Activated gamma-delta T cell treated with anti-CD3 and anti-CD28 coated beads, Interleukin-2, amount 50 U/mL, for 16 hours (primary cell): ENCODE data around the gene SCGB1D1.

Experiments used
- DNase-seq: peaks from one replicate; pipeline ENCODE4 v3.0.0-alpha.2; 2020; ENCODE audit warnings: low read depth

SCGB1D1 gene, protein sequence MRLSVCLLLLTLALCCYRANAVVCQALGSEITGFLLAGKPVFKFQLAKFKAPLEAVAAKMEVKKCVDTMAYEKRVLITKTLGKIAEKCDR

DNA sequence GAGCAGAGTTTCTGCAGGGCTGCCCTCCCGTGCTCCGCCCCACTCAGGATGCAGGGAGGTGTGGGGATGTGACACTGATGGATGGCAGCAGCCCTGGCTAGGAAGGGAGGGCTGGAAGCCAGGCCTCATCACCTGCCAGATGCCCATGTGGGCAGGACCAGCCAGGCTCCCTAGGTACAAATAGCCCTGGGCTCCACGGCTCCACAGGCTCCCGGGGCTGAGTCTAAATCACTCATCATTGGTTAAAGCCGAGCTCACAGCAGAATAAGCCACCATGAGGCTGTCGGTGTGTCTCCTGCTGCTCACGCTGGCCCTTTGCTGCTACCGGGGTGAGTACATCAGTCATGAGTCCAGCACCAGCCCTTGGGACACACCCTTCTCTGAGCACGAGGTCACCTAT, at the start of gene SCGB1D1:
SCGB1D1 (plus strand) TSS at position 206 of the 400 bp plus-strand sequence; CDS start at position 275, 69 bp downstream.
- DNase-seq: no peak

DNA sequence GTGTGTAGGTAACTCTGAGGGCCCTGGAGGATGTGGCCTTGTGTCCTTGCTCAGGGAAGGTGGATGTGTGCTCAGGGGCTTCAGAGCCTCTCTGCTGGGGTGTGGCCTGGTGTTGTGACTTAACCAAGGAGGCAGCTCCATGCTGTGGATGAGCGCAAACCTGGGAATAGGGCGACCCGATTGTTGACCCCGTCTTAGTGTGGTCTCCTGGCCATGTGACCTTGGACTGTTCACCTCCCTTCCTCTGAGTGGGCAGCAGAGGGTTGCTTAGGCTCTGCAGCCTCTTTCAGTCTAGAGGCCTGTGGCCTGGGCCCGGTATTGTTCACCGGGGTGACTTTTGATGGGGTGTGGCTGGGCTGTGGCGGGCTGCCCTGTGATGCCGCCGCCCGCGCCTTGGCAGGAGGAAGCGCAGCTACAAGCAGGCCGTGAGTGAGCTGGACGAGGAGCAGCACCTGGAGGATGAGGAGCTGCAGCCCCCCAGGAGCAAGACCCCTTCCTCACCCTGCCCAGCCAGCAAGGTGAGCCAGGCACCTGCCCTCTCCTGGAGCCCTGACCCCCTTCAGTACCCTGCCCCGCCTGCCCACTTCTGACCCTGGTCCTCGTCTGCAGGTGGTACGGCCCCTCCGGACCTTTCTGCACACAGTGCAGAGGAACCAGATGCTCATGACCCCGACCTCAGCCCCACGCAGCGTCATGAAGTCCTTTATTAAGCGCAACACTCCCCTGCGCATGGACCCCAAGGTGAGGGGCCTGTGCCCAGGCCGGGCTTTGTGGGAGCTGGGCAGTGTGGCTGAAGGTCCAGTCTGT, 49.5 kb upstream of the SCGB1D1 start:
- no peak for DNase-seq

DNA sequence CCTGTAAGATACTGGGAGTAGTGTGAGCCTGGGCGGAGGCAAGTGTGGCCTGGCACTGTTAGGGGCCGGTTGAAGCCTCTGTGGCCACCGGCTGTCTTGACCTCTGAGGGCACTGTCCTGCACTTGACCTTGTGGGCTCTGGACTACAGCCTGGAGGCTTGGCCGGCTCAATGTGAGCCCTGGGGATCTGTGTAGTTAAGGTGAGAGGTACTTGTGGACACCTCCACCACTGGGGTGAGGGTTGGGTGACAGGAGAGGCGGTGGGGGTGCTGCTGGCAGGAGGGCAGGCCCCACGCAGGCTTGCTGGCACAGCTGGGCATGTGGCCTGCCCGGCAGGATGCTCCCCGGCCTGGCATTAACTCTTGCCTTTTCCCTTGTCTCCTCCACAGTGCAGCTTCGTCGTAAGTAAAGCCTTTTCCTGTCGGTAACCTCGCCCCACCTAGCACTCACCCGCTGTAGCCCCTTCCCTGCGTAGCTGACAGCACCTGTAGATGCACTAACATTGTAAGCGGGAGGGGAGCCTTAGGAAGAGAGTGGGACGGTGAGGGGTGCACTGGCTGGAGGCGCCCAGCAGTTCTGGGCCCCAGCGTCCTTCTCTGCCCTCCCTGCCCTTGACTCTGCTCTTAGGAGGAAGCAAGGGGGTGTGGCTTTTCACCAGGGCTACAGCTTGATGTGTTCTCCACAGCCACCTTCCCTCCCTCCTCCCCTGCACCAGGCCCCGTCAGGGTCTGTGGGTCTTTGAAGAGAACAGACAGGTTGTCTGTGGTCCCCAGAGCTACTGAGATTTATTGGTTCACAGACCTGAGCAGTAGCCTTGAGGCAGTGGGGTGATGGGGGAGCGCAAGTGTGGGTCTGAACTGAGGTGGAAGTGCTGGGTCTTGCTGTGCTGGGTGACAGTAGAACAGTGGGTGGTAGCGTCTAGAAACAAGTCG, 48.6 kb upstream of the SCGB1D1 start:
- no peak for DNase-seq

DNA sequence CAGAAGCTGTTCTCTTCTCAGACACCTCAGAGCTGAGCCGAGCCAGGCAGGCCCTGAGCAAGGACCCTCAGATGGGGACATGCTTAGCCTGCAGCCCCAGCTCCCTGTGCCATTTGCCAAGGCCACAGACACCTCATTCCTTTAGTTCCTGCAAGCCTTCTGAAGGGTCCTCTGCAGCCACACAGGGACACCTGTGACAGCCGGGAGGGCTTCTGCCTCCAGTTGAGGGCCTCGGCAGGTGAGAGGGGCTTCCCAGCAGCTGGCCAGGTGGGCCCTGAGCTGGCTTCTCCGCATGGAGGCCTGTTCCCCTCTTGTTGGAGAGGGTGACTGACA, 48.0 kb upstream of the SCGB1D1 start:
- no peak for DNase-seq

DNA sequence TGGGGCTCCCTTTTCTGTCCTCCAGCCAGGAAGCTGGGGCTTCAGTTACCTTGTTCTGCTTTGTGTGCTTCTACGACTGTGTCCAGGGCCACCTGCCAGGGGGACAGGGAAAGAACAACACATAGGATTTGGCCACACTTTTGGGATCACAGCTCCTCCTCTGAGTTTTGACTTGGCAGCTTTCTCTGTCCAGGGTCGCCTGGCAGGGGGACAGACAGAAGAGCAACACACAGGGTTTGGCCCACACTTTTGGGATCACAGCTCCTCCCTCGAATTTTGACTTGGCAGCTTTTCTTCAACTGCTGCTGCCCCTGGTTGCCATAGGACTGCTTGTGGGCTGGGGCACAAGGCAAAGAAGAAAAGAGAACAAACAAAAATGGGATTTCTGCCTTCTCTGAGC, 47.1 kb upstream of the SCGB1D1 start:
- no peak for DNase-seq

DNA sequence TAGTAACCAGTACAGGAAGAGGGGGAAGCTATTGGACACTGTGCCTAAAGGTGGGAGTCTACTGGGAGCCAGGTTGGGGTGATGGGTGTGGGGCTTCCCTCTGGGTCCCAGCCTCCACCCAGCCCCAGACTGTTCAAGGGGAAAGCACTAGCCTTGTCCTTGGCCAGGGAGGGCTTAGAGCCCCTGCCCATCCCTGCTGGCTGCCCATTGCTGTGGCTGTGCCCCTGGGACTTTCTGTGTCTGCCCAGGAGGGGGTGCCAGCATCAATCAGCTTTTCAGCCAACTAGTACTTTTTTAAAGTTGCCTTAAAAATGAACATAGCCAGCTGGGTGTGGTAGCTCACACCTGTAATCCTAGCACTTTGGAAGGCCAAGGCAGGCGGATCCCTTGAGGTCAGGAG, 46.3 kb upstream of the SCGB1D1 start:
- no peak for DNase-seq

DNA sequence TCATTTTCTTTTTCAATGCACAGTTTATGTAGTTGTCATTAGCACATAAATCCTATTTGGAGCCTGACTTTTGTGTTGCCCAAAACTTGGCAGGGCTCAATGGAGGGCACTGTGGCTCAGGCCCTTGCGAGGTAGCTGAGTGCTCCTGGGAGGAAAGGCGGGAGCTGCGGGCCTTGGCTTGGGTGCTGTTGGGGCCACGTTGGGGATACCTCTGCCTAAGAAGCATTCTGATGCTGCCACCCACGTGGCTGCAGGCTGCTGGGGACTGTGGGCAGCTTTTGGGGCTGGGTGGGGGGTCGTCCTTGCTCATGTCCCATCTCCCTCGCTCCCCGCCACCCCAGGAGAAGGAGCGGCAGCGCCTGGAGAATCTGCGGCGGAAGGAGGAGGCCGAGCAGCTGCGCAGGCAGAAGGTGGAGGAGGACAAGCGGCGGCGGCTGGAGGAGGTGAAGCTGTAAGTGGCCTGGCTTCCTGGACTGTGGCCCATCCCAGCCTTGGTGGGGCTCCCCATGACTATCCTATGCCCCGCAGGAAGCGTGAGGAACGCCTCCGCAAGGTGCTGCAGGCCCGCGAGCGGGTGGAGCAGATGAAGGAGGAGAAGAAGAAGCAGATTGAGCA, 45.3 kb upstream of the SCGB1D1 start:
- DNase-seq: no peak

DNA sequence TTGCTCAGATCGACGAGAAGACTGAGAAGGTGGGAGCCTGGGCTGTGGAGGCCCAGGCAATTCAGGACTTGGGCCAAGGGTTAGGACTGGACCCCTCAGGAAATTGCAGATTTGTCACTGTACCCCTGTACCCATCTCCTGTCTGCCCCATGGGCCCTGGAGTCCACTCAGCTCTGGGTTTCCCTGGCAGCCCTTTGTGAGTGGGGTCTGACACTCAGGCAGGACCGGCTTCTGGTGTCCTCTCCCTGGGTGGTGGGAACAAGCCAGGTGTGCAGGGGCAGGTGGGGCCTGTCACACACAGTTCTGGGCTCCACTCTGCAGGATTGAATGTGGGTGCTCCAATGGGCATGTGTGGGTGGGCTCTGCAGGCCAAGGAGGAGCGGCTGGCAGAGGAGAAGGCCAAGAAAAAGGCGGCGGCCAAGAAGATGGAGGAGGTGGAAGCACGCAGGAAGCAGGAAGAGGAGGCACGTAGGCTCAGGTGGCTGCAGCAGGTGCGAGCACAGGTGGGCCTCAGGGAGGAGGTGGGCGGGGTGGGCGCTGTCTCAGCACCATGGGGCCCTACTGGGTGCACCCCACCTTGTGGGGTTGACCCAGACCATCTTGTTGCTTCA, 44.6 kb upstream of the SCGB1D1 start:
- no peak for DNase-seq

DNA sequence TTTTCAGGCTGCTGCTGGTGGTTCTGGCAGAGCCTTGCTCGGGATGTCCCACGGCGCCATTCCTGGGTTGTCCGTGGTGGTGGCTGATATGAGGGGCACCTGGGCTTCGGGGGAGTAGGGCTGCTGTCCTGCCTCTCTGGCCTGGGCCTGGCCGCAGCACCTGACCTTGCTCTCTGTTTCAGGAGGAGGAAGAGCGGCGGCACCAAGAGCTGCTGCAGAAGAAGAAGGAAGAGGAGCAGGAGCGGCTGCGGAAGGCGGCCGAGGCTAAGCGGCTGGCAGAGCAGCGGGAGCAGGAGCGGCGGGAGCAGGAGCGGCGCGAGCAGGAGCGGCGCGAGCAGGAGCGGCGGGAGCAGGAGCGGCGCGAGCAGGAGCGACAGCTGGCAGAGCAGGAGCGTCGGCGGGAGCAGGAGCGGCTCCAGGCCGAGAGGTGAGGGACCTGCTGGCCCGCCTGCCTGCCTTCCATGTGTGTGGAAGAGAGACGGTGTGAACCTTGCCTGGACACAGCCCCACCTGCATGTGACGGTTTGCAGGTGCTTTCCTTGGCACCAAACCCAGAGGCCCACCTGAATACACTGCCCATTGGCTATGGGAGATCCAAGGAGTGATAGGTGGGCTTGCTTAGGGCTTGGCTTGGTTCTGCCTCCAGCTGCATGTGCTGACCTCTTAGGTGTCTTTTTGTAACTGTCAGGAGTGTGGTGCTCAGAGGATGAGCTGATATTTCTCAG, 43.4 kb upstream of the SCGB1D1 start:
- no peak for DNase-seq

DNA sequence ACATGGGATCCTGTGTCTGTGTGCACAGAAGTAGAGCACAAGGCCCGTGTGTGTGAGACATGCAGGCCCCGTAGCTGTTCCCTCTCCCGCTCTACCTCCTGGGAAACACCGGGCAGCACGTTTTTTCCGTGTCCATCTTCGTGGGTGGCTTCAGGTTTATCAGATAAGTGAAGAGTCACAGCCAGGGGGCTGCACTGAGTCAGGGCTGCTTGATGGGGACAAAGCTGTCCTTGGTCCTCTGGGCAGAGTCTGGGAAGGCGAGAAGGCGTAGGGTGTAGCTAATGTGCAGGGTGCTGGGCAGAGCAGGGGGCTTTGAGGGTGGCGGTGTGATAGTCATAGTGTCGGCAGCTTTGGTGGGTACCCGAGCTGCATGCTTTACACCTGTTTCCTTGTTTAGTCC, 42.5 kb upstream of the SCGB1D1 start:
- no peak for DNase-seq

DNA sequence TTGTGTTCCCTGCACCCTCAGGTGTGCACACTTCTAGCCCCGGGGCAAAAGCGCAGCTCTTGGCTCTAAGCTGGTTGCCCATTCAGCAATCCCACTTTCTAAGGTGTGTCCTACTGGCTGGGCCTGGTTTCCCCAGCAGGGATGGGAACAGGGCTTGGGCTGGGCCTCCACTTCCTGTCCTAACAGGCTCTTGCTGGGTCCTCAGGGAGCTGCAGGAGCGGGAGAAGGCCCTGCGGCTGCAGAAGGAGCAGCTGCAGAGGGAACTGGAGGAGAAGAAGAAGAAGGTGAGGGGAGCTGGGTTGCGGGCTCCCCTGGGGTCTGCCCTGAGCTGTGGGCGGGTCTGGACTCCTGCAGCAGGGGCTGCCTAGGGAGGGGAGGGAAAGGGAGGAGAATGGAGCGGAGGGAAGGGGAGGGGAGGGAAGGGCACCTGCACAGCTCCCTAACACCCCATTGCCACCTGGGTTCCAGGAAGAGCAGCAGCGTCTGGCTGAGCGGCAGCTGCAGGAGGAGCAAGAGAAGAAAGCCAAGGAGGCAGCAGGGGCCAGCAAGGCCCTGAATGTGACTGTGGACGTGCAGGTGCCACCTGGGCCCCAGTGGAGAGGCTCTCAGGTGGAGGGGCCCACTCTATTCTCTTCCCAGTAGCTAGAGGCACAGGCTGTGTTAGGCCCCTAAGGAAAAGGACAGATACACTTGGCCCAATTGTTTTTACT, 41.6 kb upstream of the SCGB1D1 start:
- DNase-seq: no peak

DNA sequence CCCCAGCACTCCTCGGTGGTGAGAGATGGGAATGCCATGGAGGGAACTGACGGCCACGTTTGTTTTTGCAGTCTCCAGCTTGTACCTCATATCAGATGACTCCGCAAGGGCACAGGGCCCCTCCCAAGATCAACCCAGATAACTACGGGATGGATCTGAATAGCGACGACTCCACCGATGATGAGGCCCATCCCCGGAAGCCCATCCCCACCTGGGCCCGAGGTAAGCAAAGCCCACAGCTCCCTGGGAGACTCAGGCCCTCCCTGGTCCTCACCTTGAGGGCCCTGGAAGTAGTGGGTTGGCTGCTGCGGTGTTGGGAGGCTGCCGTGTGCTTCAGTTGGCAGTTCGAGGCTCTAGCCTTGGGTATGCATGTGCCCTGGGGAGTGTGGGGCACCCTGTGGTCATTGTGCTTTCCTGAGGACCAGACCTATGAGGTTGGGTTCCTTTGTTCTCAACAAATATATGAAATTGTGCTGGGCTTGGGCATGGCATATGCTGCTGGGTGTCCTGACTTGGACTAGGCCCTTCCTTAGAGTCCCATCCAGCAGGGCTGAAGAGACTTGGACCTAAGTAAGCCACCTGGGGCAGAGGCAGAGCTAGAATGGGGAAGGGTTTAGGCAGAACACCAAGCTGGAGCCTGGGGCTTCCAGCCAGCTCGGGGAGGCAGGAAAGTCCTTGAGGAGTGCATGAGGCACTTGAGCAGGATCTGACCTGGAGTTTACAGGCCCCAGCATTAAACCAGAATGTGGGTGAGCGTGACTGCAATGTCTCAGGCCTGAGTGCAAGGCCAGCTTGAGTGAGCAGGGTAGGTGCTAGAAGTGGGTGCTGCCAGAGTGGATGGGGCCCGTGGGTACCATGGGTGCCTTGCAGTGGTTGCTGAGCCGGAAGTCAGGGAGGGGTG, 39.8 kb upstream of the SCGB1D1 start:
- DNase-seq: no peak

DNA sequence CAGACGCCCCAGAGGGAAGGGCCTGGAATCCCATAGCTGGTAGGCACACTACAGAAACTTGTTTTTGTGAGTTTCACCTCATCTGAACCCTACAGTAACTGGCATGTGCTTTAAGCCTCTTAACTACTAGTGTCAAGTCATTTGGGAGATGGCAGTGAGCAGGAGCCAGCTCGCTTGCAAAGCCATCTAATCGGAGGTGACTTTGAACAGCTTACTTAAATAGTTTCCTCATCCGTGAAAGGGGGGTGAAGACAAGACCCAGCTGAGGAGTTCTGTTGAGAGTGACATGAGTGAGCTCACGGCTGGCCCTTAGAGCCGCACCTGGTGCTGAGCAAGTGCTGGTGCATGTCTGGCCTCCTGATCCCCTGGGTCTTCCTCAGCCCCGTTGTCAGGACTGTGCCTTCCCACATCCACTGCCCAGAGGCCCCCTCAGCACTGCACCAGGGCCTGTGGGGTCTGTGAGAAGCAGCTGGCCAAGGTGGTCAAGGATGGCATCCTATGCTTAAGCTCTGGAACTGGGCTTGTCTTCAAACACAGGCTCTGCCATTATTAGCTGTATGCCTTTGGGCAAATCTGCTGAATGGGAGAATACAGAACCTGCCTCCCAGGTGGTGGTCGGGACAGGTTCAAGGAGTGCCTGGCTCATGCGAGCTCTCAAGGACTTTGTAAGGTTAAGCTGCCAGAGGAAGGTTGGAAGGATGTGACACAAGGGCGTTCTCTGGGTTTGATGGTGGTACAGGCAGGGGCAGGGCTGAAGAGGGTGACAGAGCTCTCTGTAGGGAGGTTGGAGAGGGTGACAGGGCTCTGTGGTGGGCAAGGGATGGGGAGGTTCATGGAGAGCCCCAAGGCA, 38.9 kb upstream of the SCGB1D1 start:
- DNase-seq: no peak

DNA sequence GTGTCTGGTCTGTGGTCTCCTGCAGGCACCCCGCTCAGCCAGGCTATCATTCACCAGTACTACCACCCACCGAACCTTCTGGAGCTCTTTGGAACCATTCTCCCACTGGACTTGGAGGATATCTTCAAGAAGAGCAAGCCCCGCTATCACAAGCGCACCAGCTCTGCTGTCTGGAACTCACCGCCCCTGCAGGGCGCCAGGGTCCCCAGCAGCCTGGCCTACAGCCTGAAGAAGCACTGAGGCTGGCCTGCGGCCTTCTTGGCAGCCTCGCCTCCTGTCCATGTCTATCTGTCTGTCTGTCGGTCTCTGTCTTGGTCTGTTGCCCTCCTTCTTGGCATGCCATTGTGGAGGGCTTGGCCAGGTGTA, 38.3 kb upstream of the SCGB1D1 start:
- DNase-seq: no peak

DNA sequence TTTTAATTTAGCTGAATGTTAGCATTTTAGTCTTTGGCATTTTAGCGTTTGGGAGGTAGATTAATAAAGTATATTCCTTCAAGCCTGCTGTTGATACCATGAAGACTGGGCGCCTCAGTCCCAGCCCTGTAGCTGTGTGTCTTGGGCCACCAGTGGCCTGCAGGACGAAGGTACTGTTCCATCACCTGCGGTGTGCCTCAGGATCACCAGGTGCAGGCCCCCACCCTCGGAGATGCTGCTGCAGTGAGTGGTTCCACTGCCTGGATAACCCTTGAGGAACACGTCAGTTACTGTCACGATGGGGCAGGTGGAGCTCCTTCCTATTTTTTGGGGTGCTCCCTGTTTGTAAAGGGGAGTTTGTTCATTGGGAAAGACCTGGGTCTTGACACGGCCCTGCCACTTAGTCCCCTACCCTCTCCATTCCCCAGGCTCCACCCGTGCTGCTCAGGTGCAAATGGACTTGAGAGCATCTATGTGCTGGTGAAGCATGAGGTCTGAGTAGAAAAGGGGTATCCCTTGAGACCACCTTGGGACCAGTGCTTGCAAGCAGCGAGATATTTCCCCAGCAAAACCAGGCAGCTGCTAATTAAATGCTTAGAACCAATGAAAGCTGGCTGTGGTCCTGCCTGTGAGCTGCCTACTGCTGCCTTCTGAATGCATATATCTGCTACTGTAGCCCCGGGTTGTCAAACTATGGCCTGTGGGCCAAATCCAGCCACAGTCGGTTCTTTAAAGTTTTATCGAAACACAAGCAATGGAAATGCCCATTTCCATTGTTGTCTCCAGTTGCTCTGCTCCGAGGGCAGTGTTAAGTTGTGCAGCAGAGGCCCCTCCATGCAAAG, 37.5 kb upstream of the SCGB1D1 start:
- no peak for DNase-seq

DNA sequence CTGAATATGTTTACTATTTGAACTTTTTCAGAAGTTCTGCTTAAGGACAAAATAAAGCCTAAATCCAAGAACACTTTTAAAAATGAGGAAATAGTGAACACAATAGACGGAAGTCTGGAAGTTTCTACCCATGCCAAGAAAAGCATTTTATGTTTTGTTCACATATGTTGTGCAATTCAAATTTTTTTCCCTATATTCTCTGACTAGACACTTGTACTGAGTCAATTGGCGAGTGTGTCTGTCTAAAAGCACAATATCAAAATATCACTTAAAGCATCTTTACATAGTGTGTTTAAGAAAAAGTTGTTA, 37.0 kb upstream of the SCGB1D1 start:
- DNase-seq: no peak

DNA sequence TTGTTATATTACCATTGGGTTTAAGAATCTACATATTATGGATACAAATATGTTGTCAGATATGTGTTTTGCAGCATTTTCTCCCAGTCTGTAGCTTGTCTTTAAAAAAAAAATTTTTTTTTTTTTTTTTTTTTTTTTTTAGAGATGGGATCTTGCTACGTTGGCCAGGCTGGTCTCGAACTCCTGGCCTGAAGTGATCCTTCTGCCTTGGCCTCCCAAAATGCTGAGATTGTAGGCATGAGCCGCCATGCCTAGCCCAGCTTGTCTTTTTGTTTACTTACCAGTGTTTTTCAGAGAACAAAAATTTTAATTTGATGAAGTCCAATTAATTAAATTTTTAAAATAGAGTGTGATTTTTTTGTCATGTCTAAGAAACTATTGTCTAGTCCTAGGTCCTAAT, 36.4 kb upstream of the SCGB1D1 start:
- no peak for DNase-seq

DNA sequence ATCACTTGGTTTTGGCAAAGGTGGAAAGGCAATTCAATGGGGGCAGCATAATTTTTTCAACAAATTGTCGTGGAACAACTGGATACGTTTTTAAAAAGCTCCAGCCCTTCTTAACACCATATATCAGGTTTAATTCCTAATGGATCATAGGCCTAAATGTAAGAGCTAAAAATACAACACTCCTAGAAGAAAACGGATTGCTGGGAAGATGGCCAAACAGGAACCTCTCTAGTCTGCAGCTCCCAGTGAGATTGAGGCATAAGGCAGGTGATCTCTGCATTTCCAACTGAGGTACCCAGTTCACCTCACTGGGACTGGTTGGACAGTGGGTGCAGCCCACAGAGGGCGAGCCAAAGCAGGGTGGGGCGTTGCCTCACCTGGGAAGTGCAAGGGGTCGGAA, 32.4 kb upstream of the SCGB1D1 start:
- DNase-seq: no peak
